Glomerular visceral epithelial cell (primary cell): ENCODE results near the gene SPDYE2.
"Not testable (repeated sequence)": the region's sequence is repeated elsewhere in the genome, so short reads cannot be mapped to it uniquely, and the experiment has no call there.

ENCODE experiments used
- DNase-seq: peaks from one replicate; pipeline ENCODE4 v3.0.0-alpha.2; 2016; ENCODE audit errors: extremely low spot score

SPDYE2 gene, protein sequence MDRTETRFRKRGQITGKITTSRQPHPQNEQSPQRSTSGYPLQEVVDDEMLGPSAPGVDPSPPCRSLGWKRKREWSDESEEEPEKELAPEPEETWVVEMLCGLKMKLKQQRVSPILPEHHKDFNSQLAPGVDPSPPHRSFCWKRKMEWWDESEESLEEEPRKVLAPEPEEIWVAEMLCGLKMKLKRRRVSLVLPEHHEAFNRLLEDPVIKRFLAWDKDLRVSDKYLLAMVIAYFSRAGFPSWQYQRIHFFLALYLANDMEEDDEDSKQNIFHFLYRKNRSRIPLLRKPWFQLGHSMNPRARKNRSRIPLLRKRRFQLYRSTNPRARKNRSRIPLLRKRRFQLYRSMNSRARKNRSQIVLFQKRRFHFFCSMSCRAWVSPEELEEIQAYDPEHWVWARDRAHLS

DNA sequence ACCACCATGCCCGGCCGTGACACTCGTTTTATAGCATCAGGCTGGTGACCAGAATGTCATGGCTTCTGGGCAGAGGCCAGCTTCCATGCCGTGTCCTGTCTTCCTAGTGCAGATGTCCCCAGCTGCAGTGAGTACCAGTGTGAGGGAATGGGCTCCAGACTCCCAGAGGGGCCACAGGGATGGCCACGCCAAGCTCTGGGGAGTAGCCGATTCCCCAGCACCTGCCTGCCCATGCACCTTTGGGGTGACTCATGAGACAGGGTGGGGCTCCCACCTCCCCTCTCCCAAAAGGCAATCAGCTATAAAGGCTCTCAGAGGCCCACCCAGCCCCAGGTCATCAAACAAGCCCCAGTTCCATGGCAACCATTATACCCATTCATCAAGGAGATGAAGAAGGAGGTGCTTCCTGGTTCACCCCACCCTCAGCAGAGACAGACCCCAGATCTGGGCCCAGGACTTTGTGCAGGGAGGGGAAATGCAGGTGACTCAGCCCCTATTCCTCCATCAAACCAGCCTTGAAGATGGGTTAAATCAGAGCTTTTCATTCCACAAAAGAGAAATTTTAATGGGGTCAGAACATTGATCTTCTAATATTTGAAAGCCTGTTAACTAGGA is at the start of gene SPDYE2:
Gene SPDYE2 (plus strand): TSS at position 419 of the 615 bp plus-strand sequence. CDS start 2,030 bp downstream, outside the sequence.
- DNase-seq, result not testable (repeated sequence)

DNA sequence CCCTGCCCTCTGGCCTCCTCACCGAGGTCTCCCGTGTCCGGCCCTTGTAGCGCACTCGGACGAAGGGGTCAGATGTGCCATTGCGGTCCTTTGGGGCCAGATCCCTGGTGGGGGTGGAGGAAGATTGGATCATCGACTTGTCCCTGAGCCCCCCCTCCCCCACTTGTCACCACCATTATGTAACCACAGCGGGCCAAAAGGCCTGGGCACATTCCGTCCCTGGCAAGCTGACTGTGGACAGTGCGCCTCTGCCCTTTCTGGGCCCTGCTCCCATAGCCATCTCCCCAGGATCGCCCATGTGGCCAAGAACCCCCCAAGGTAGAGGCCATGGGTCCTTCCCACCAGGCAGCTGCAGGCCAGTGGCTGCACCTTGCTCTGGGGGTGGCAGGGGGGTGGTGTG is 47.9 kb upstream of the SPDYE2 start:
- DNase-seq, result not testable (repeated sequence)

DNA sequence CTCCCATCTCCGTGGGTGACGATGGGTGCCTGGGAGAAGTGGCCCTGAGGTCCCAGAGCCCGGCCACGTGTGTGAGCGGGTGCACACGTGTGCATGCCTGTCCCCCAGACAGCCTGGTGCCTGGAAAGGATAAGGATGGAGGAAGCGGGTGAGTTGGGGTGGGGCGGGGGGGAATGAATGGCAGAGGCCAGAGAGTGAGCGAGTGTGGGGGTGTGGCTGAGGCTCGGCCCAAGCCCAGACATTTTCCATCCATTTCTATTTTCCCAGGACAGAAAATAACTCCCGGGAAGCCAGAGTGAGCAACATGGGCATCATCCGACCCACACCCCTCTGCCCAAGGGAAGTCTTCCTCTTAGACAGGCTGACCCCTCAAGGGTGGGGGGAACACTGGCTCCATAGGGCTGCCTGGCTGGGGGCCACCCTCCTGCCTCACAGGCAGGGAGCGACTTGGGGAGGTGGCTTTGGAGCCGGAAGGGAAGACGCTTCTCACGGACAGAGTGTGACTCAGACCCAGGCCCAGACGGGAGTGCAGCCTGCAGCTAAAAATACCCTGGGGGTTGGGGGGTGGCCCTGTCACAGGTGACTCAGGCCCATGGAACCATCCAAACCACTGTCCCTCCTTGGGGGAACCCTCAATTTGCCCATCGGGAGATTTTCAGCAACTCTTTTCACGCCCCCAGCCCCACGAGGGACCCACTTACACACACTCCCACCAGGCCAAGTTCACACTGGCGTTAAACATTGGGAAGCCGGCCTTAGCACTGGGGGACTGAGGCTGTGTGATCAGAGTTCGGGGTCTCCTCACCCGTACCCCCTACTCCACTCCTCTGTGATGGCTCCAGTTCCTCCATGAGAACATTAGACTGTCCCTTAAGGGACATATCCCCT is 45.5 kb upstream of the SPDYE2 start:
- DNase-seq, result not testable (repeated sequence)

DNA sequence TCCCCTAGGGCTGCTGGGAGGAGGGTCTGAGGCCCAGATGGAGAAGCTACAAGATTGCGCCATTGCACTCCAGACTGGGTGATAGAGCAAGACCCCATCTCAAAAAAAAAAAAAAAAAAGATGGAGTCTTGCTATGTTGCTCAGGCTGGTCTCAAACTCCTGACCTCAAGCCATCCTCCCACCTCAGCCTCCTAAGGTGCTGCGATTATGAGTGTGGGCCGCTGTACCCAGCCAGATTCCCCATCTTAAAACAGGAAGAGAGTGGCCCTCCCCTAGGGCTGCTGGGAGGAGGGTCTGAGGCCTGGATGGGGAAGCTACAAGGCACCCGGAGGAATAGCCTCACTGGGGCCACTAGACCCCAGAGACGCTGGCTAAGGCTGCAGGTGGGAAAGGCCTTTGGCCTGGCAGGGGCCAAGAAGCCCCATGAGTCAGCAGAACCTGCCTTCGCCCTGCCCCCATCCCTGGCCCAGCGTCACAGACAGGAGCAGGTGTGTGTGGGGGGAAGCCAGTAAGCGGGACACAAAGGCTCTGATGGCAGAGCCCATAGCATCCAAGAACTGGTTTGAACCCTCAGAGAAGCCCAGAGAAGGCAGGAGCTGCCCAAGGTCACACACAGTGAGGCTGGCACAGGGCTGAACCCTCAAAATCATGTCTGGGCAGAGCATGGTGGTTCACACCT is 43.5 kb upstream of the SPDYE2 start:
- DNase-seq, result not testable (repeated sequence)

DNA sequence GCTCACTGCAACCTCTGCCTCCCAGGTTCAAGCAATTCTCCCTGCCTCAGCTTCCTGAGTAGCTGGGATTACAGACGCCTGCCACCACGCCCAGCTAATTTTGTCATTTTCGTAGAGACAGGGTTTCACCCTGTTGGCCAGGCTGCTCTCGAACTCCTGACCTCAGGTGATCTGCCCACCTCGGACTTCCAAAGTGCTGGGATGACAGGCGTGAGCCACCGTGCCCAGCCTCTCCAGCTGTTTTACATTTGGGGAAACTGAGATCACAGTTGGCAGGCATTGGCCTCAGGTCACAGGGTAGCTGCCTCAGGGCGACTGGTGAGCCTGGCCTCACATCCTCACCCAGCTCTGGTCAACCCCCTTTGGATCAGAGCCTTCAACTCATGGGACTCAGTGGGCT is 40.5 kb upstream of the SPDYE2 start:
- DNase-seq, result not testable (repeated sequence)

DNA sequence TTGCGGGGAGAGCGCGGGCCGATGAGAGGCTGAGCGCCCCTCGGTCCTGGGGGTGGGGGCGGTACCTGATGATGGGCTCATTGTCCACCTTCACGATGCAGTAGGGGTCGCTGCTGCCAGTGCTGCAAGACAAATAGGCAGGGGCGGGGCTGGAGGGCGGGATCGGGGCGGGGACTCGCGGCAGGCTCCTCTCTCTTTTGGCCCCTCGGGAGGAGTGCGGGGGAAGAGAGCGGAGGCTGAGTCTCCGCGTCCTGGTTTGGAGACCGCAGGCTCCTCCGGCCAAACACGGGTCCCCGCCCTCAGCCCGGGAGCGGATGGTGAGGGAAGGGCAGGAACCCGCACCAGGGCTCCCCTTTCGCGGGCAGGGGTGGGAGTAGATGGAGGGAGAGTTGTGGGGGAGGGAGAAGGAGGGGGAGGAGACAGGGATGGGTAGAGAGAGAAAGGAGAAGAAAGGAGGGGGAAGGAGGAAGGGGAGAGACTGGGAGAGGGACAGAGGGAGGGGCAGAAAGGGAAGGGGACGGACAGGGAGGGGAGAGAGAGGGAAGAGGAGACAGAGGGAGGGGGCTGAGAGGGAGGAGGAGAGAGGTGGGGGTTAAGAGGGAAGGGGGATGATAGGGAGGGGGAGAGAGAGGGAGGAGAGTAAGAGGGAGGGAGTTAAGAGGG is 39.0 kb upstream of the SPDYE2 start:
- not testable (repeated sequence) for DNase-seq

DNA sequence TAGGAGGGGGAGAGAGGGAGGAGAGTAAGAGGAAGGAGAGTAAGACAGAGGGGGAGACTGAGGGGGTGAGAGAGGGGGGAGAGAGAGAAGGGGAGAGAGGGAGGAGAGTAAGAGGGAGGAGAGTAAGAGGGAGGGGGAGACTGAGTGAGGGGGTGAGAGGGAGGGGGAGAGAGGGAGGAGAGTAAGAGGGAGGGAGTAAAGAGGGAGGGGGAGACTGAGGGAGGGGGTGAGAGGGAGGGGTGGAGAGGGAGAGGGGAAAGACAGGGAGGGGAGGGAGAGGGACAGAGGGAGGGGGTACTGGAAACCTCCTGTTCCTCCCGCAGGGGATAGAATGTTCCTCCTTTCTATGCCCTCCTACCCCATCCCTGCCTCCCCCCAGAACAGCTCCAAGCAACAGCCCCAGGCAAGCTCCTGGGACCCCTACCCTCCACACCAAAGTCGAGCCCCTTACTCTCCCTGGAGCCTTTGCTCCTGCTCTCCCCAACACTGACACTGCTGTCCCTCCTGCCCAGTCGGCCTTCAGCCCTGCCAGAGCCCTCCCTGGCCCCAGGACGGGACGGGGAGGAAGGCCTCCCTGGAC is 38.3 kb upstream of the SPDYE2 start:
- peak; percentile 39 for DNase-seq

DNA sequence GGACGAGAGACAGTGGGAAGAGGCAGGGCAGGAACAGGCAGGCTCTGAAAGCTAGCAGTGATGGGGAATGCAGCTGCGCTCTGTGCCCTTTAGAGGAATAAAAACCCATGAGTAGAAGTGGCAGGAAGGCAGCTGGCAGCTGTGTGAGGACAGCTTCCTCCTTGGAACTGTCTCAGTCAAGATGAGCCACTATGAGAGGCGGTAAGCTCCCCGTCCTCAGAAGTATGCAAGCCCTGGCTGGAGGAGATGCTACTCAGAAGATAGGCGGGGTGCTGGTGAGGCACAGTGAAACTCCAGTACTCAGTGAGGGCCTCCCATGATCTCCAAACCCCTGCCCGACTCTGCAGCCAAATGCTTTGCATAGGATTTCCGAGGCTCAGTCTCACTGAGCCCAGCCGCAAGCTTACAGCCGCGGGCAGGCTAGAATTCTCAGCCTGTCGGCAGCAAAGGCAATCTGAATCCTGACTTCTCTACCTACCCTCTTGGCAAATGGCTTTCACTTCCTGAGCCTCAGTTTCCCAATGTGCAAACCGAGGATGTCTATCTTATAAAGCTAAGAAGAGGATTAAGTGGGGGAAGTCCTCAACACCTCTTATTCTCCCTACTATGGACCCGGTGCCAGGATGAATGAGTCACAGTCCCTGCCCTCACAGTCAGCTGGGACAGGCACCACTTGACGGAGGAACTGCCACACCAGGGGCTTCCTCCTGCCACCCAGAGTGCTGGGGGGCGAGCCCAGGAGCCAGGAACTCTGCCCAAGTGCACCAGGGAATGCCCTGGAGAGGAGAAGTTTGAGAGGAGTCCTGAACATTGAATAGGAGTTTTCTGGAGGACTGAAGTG is 35.9 kb upstream of the SPDYE2 start:
- not testable (repeated sequence) for DNase-seq

DNA sequence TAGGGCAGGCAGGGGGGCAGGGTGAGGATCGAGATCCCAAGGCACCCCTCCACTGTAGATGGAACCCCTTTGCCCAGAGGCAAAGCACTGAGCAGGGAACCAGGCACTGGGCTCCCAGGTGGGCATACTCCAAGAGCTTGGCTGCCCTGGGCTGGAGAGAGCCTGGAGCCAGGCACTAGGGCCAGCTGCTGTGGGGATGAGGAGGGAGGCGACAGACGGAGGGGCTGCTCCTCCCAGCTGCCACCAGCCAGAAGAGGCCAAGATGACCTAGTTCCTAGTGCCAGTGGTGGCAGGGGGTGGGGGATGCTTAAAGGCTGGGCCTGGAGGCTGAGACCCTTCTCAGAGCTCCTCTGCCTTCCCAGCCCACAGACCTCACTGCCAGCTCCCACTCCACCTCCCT is 35.1 kb upstream of the SPDYE2 start:
- not testable (repeated sequence) for DNase-seq

DNA sequence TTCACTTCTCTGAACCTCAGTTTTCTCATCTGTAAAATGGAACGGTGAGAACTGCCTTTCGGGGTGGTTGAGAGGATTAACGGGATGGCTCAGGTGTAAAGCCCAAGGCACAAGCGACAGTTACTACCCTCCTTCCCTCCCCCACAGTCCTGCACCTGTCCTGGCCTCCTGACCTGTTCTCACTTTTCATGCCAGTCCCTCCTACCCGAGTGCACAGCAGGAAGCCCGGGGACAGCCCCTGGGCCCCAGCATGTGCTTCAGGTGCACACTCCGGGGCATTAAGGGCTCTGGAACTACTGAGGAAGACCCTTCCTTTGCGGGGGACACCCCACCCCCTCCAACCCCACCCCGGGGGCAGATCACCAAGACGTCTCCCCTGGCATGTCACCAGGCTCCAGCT is 34.1 kb upstream of the SPDYE2 start:
- not testable (repeated sequence) for DNase-seq

DNA sequence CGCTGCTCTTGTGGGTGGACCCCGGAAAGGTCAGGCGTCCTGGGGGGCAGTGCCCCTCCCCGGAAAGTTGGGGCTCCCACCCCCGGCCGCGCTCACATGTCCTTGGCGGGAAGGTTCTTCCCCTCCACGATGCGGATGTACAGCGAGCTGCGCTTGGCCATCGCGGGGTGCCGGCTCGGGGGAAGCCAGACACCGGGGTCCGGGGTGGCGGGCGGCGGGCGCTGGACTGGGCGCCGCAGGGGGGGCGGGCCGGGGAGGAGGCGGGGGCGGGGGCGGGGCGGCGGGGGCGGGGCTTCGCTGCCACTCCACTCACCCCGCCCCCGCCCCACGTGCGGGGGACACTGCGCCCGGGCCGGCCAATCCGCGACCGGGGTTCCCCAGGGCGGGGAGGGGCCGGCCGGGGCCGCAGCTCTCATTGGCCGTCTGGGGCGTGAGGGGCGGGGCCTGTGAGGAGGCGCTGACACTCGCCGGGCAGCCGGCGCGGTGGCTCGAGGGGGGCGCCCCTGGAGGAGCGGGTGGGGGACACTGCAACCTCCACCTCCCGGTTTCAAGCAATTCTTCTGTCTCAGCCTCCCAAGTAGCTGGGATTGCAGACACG is 33.4 kb upstream of the SPDYE2 start, which contains the start of gene RASA4B:
Gene RASA4B (minus strand): TSS at position 228 of the 598 bp plus-strand sequence. CDS start 67 bp downstream, at position 161.
- peak; percentile 20 for DNase-seq

DNA sequence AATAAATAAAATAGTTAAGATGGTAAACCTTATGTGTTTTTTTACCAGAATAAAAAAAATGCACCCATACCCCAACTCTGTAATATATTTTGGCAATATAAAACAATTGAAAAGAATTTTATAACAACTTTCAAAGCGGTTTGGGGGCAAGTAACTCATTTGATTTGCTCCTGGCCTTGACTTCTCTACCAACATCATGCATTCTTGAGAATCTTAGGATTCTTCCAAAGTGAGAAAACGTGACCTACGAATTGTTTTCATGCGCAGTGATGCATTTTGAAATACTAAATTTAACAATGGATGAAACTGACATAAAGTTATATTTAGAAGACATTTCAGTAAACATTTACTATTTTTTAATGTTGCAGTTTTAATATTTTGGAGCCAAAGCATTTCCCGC is 30.2 kb upstream of the SPDYE2 start:
- not testable (repeated sequence) for DNase-seq

DNA sequence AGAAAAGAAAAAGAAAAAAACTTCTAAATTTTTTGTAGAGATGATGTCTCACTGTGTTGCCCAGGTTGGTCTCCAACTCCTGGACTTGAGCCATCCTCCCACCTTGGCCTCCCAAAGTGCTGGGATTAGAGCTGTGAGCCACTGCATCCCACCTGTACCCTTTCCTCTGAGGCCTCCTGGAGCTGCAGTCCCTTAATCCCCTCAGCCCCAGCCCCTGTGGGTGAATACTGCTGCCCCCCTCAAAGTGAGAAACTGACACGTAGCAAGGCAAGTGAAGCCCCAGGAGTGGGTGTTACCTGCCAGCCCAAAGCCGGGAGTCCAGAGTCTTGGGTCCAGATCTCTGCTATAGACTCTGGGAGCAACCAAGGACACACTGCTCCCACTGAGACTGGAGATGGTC is 26.2 kb upstream of the SPDYE2 start:
- DNase-seq, result not testable (repeated sequence)

DNA sequence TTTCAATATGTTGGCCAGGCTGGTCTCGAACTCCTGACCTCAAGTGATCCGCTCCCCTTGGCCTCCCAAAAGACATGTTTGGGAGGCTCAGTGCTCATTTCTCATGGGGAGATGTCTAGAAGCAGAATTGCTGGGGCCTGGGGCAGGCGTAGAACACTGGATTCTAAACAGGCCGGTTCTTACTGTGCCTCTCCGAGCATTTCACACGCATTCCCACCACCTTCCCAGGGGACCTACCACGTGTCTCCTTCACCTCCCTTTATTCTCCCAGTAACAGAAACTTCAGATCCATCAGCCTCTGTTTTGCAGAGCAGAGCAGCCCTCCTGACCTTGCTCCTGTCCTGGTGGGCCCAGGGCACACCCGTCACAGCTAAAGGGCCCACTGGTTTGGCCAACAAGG is 23.8 kb upstream of the SPDYE2 start:
- DNase-seq, result not testable (repeated sequence)

DNA sequence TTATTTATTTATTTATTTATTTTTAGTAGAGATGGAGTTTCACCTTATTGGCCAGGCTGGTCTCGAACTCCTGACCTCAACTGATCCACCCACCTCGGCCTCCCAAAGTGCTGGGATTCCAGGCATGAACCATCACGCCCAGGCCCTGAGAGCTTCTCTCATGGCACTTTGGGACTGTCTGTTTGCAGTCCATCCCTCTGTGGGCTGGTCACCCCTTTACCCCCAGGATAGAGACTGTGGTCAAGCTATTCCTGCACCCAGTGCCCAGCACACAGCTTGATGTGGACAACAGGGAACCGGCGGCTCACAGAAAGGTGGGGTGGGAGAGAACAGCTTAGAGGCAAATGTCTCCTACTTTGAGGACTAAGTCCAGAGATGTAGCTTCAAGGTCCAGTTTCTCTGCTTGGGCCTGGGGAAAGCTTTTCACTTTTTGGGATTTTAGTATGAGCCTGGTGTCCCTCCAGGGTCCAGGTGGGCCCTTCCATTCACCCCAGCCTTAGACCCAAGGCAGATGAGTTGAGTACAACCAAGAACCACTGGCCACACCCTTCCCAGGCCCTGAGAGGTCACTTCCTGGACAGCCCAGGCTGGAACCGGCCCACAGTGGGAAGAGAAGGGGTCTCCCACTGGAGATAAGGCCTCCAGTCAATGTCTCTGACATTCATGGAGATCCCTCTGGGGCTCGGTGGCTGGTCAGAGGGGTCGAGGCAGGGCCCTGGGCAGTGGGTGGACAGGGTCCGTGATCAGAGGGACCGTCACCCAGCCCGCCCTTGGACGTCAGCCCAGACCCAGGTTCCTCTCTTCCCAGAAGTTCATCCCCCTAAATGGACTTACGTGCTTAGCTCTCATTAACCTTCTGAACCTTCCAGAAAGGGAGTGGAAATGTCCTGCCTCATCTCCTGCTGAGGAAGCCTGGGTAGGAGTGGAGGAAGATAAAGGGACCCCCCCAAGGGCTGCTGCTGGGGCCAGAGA is 22.9 kb upstream of the SPDYE2 start:
- not testable (repeated sequence) for DNase-seq

DNA sequence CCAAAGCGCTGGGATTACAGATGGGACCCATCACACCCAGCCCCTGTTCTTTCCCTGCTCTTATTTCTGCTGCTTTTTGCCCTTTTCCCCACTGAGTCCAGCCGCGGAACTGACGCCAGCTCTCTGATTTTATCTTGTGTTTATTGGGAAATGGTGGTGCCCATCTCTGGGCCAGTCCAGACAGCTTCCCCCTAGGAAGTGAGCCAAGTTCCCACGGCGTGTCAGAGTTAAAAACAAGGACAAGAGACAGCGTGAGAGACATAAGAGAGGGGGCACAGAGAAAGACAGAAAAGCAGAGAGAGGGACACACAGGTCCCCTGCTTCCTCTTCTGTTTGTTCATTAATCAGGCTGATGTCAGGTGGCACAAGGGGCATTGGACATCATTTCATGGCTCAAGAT is 19.4 kb upstream of the SPDYE2 start:
- not testable (repeated sequence) for DNase-seq

DNA sequence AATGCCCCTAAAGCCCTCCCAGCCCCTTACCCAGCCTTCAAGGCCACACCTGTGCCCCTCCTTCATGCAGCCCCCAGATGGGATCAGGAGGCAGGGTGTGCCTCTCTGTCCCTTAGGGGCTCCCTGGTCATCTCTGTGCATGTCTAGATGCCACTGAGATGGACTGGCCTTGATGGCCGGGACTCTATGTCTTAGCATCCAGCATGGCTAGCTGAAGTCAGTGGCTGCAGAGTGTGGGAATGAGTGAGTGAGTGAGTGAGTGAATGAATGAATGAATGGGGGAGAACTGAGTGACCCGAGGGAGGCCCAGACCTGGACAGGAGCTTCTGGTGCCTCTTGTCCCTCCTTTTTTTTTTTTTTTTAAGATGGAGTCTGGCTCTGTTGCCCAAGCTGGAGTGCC is 18.9 kb upstream of the SPDYE2 start:
- not testable (repeated sequence) for DNase-seq

DNA sequence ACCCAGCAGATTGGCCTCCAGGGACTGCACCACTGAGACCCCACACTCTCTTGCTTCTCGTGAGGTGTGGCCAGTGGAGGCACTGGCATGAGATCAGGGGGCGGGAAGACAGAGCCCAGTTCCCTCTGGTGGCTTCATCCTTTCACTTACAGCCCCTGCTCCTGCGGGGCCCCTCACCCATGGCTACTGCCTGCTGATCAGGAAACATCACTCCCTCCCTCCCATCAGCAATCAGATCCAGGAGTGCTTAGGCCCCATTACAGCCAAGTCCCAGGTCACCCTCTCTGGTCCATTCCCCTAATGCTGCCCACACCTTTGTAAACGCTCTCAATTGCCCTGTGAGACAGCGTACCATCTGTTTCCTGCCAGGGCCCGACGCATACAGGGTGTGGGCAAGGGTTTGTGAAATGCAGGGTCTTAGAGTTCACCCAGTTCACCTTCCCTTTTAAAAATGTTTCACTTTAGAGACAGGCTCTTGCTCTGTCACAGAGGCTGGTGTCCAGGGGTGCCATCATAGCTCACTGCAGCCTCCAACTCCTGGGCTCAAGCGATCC is 15.9 kb upstream of the SPDYE2 start:
- not testable (repeated sequence) for DNase-seq
